ENCODE results near the gene TIMELESS.

DNA sequence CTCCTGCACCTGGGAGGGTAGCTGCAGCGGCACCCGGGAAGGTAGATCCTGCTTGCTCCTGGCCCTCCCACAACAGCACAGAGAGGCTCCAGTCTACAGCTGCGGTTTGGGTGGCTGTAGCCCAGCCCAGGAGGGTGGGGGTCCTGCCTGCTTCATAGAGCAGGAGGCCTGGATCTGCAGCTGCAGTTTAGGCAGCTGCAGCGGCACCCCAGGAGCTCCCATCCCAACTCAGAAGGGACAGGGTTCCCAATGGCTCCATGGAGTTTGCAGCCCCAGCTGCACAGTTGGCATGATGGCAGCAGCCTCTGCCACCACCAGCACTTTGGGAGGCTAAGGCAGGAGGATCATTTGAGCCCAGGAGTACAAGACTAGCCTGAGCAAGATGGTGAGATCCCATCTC, 38.5 kb downstream of the TIMELESS start:
- TF ChIP-seq, protein P1, sequence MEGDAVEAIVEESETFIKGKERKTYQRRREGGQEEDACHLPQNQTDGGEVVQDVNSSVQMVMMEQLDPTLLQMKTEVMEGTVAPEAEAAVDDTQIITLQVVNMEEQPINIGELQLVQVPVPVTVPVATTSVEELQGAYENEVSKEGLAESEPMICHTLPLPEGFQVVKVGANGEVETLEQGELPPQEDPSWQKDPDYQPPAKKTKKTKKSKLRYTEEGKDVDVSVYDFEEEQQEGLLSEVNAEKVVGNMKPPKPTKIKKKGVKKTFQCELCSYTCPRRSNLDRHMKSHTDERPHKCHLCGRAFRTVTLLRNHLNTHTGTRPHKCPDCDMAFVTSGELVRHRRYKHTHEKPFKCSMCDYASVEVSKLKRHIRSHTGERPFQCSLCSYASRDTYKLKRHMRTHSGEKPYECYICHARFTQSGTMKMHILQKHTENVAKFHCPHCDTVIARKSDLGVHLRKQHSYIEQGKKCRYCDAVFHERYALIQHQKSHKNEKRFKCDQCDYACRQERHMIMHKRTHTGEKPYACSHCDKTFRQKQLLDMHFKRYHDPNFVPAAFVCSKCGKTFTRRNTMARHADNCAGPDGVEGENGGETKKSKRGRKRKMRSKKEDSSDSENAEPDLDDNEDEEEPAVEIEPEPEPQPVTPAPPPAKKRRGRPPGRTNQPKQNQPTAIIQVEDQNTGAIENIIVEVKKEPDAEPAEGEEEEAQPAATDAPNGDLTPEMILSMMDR (IDR thresholded peaks at IDR 0.05), result no peak
- TF ChIP-seq POLR2A (IDR thresholded peaks at IDR 0.05), result no peak
